ENCODE data around the gene TASOR.
"Not testable (repeated sequence)": the region's sequence is repeated elsewhere in the genome, so short reads cannot be mapped to it uniquely, and the experiment has no call there.

Gene TASOR

GRCh38 chr3:56693750-56694149 lies 10.7 kb upstream of the TASOR start:
- H3K27ac Mint-ChIP-seq: peak overlapping the region; percentile 36
- no peak overlapping the region for H3K4me3 Mint-ChIP-seq
- H3K27me3 Mint-ChIP-seq: no peaks in the 10 kb centered on the region
- intact Hi-C loops (cut with micrococcal nuclease): loop anchor here (10.0 kb wide), 1 partner anchor 381 kb away; no protein-coding TSS in a partner anchor
- no peaks in the 10 kb centered on the region for H3K9me3 Mint-ChIP-seq
- peaks cover 39% of the 10 kb centered on the region for H3K4me1 Mint-ChIP-seq (ENCODE audit: low read depth)
- no peaks in the 10 kb centered on the region for H3K36me3 Mint-ChIP-seq (ENCODE audit: low read depth)

- H3K27me3 Mint-ChIP-seq; H3K9me3 Mint-ChIP-seq; H3K36me3 Mint-ChIP-seq (ENCODE audit: low read depth): not testable (repeated sequence)
- H3K4me3 Mint-ChIP-seq: peak overlapping the region; percentile 2
- H3K27ac Mint-ChIP-seq: peak overlapping the region; percentile 36
- intact Hi-C loops (cut with micrococcal nuclease): loop anchor here (10.0 kb wide), 1 partner anchor 382 kb away; no protein-coding TSS in a partner anchor
- H3K4me1 Mint-ChIP-seq (ENCODE audit: low read depth): peaks cover 44% of the 10 kb centered on the region
These were observed 9.7 kb upstream of the TASOR start for GRCh38 chr3:56692520-56693433.

- not testable (repeated sequence) for H3K27me3 Mint-ChIP-seq; H3K4me3 Mint-ChIP-seq; H3K36me3 Mint-ChIP-seq (ENCODE audit: low read depth); H3K9me3 Mint-ChIP-seq; H3K27ac Mint-ChIP-seq
- intact Hi-C loops (cut with micrococcal nuclease): loop anchor here (10.0 kb wide), 1 partner anchor 383 kb away; no protein-coding TSS in a partner anchor
- peaks cover 44% of the 10 kb centered on the region for H3K4me1 Mint-ChIP-seq (ENCODE audit: low read depth)
These were observed 8.9 kb upstream of the TASOR start for GRCh38 chr3:56692001-56692365.

GRCh38 chr3:56691165-56692000 lies 8.3 kb upstream of the TASOR start:
- Mint-ChIP-seq H3K9me3 (no peaks in the 10 kb centered on the region), H3K4me1 (ENCODE audit: low read depth) (peaks cover 44% of the 10 kb centered on the region), H3K4me3 (no peak overlapping the region), H3K27me3 (no peaks in the 10 kb centered on the region), H3K27ac (no peak overlapping the region), H3K36me3 (ENCODE audit: low read depth) (no peaks in the 10 kb centered on the region)
- intact Hi-C loops (cut with micrococcal nuclease): loop anchor here (10.0 kb wide), 1 partner anchor 383 kb away; no protein-coding TSS in a partner anchor

- no peaks in the 10 kb centered on the region for H3K36me3 Mint-ChIP-seq (ENCODE audit: low read depth)
- intact Hi-C loops (cut with micrococcal nuclease): no loop called here
- no peak overlapping the region for H3K4me3 Mint-ChIP-seq
- no peaks in the 10 kb centered on the region for H3K27me3 Mint-ChIP-seq
- no peak overlapping the region for H3K27ac Mint-ChIP-seq
- peaks cover 27% of the 10 kb centered on the region for H3K4me1 Mint-ChIP-seq (ENCODE audit: low read depth)
- no peaks in the 10 kb centered on the region for H3K9me3 Mint-ChIP-seq
These were observed 6.2 kb upstream of the TASOR start for GRCh38 chr3:56689303-56689702.

GRCh38 chr3:56688191-56688590 lies 5.1 kb upstream of the TASOR start:
- Mint-ChIP-seq H3K27ac (no peak overlapping the region), H3K27me3 (no peaks in the 10 kb centered on the region), H3K36me3 (ENCODE audit: low read depth) (no peaks in the 10 kb centered on the region), H3K9me3 (no peaks in the 10 kb centered on the region), H3K4me1 (ENCODE audit: low read depth) (peaks cover 16% of the 10 kb centered on the region), H3K4me3 (no peak overlapping the region)
- intact Hi-C loops (cut with micrococcal nuclease): no loop called here

- Mint-ChIP-seq H3K36me3 (ENCODE audit: low read depth) (peaks cover 20% of the 10 kb centered on the region), H3K9me3 (no peaks in the 10 kb centered on the region), H3K4me1 (ENCODE audit: low read depth) (peaks cover 15% of the 10 kb centered on the region), H3K27me3 (no peaks in the 10 kb centered on the region), H3K27ac (peak overlapping the region; percentile 93), H3K4me3 (peak overlapping the region; percentile 95)
- intact Hi-C loops (cut with micrococcal nuclease): loop anchor here (5.0 kb wide), 1 partner anchor 543 kb away; the partner anchor contains the start of gene APPL1
These were observed 964 bp upstream of the TASOR start for GRCh38 chr3:56684029-56684428.

- Mint-ChIP-seq H3K36me3 (ENCODE audit: low read depth) (peaks cover 32% of the 10 kb centered on the region), H3K27ac (peak overlapping the region; percentile 93), H3K4me3 (peak overlapping the region; percentile 95), H3K9me3 (no peaks in the 10 kb centered on the region), H3K4me1 (ENCODE audit: low read depth) (peaks cover 13% of the 10 kb centered on the region), H3K27me3 (no peaks in the 10 kb centered on the region)
- intact Hi-C loops (cut with micrococcal nuclease): loop anchor here (5.0 kb wide), 1 partner anchor 545 kb away; the partner anchor contains the start of gene APPL1
These were observed 473 bp downstream of the TASOR start for GRCh38 chr3:56682462-56683121.

GRCh38 chr3:56681984-56682461 lies 1.0 kb downstream of the TASOR start:
- no peaks in the 10 kb centered on the region for H3K27me3 Mint-ChIP-seq
- no peaks in the 10 kb centered on the region for H3K9me3 Mint-ChIP-seq
- H3K36me3 Mint-ChIP-seq (ENCODE audit: low read depth): peaks cover 34% of the 10 kb centered on the region
- H3K4me3 Mint-ChIP-seq: peak overlapping the region; percentile 95
- H3K4me1 Mint-ChIP-seq (ENCODE audit: low read depth): peaks cover 13% of the 10 kb centered on the region
- intact Hi-C loops (cut with micrococcal nuclease): loop anchor here (5.0 kb wide), 1 partner anchor 545 kb away; the partner anchor contains the start of gene APPL1
- peak overlapping the region; percentile 93 for H3K27ac Mint-ChIP-seq

GRCh38 chr3:56680054-56680580 lies 2.9 kb downstream of the TASOR start:
- Mint-ChIP-seq H3K4me3 (no peak overlapping the region), H3K4me1 (ENCODE audit: low read depth) (peaks cover 13% of the 10 kb centered on the region), H3K27me3 (no peaks in the 10 kb centered on the region), H3K9me3 (no peaks in the 10 kb centered on the region), H3K36me3 (ENCODE audit: low read depth) (peaks cover 36% of the 10 kb centered on the region), H3K27ac (no peak overlapping the region)
- intact Hi-C loops (cut with micrococcal nuclease): loop anchor here (5.0 kb wide), 1 partner anchor 547 kb away; the partner anchor contains the start of gene APPL1

GRCh38 chr3:56677286-56677685 lies 5.8 kb downstream of the TASOR start:
- no peak overlapping the region for H3K4me3 Mint-ChIP-seq
- no peaks in the 10 kb centered on the region for H3K9me3 Mint-ChIP-seq
- intact Hi-C loops (cut with micrococcal nuclease): loop anchor here (10.0 kb wide), 1 partner anchor 52 kb away; no protein-coding TSS in a partner anchor
- H3K27ac Mint-ChIP-seq: no peak overlapping the region
- H3K36me3 Mint-ChIP-seq (ENCODE audit: low read depth): peaks cover 47% of the 10 kb centered on the region
- no peaks in the 10 kb centered on the region for H3K27me3 Mint-ChIP-seq
- H3K4me1 Mint-ChIP-seq (ENCODE audit: low read depth): peaks cover 18% of the 10 kb centered on the region

- H3K9me3 Mint-ChIP-seq: no peaks in the 10 kb centered on the region
- peaks cover 10% of the 10 kb centered on the region for H3K4me1 Mint-ChIP-seq (ENCODE audit: low read depth)
These were observed 9.1 kb downstream of the TASOR start for GRCh38 chr3:56673781-56674457.

More at GRCh38 chr3:56673781-56674457, 9.1 kb downstream of the TASOR start:
- Mint-ChIP-seq H3K27ac (no peak overlapping the region), H3K27me3 (no peaks in the 10 kb centered on the region), H3K36me3 (ENCODE audit: low read depth) (peaks cover 64% of the 10 kb centered on the region), H3K4me3 (no peak overlapping the region)
- intact Hi-C loops (cut with micrococcal nuclease): loop anchor here (10.0 kb wide), 1 partner anchor 49 kb away; no protein-coding TSS in a partner anchor
